HEK293 (cell line): ENCODE results near the gene CCNA2.

Experiments
- HOXA7 ChIP-seq: sonication (generic); formaldehyde crosslinking; IDR thresholded peaks from 2 replicates; pipeline ENCODE4 v1.8.1; 2022; ENCODE audit warnings: missing genetic modification reagents, borderline replicate concordance
- HOXD13 ChIP-seq: sonication (generic); formaldehyde crosslinking; IDR thresholded peaks from 2 replicates; pipeline ENCODE4 v1.8.0; 2022; ENCODE audit warnings: missing genetic modification reagents, borderline replicate concordance
- KLF10 ChIP-seq: fragments of 450-650 bp; IDR thresholded peaks from 2 replicates; pipeline ENCODE4 v1.5.1; 2018; ENCODE audit warnings: missing biosample characterization, mild to moderate bottlenecking, missing genetic modification characterization
- SP2 ChIP-seq: fragments of 450-650 bp; formaldehyde crosslinking; IDR thresholded peaks from 2 replicates; pipeline ENCODE4 v1.5.1; 2016; ENCODE audit warnings: missing biosample characterization, missing genetic modification characterization
- SP7 ChIP-seq: fragments of 450-650 bp; formaldehyde crosslinking; IDR thresholded peaks from 2 replicates; pipeline ENCODE4 v1.5.1; 2016; ENCODE audit warnings: missing biosample characterization, missing genetic modification characterization
- TRIM28 ChIP-seq: IDR thresholded peaks from 2 replicates; pipeline ENCODE4 v1.6.1; 2011; ENCODE audit warnings: low read length, control low read depth, borderline replicate concordance
- WT1 ChIP-seq: fragments of 450-650 bp; formaldehyde crosslinking; IDR thresholded peaks from 2 replicates; pipeline ENCODE4 v1.5.1; 2016; ENCODE audit warnings: missing biosample characterization, missing genetic modification characterization
- ZEB2 ChIP-seq: fragments of 450-650 bp; formaldehyde crosslinking; IDR thresholded peaks from 2 replicates; pipeline ENCODE4 v1.5.1; 2016; ENCODE audit warnings: missing biosample characterization, missing genetic modification characterization
- ZFP3 ChIP-seq: fragments of 450-650 bp; formaldehyde crosslinking; IDR thresholded peaks from 2 replicates; pipeline ENCODE4 v1.5.1; 2016; ENCODE audit warnings: low read depth, missing biosample characterization, missing genetic modification characterization
- ZNF114 ChIP-seq: fragments of 450-650 bp; formaldehyde crosslinking; IDR thresholded peaks from 2 replicates; pipeline ENCODE4 v1.5.0; 2017; ENCODE audit warnings: missing biosample characterization, missing genetic modification characterization
- ZNF175 ChIP-seq: fragments of 450-650 bp; formaldehyde crosslinking; IDR thresholded peaks from 2 replicates; pipeline ENCODE4 v1.5.1; 2016; ENCODE audit warnings: missing biosample characterization, missing genetic modification characterization
- ZNF2 ChIP-seq: fragments of 450-650 bp; formaldehyde crosslinking; IDR thresholded peaks from 2 replicates; pipeline ENCODE4 v1.5.1; 2016; ENCODE audit warnings: missing biosample characterization, missing genetic modification characterization
- ZNF23 ChIP-seq: fragments of 450-650 bp; formaldehyde crosslinking; IDR thresholded peaks from 2 replicates; pipeline ENCODE4 v1.5.1; 2016; ENCODE audit warnings: missing biosample characterization, missing genetic modification characterization, borderline replicate concordance
- ZNF24 ChIP-seq: fragments of 450-650 bp; formaldehyde crosslinking; IDR thresholded peaks from 2 replicates; pipeline ENCODE4 v1.5.1; 2016; ENCODE audit warnings: missing biosample characterization, missing genetic modification characterization
- ZNF341 ChIP-seq: fragments of 450-650 bp; formaldehyde crosslinking; IDR thresholded peaks from 2 replicates; pipeline ENCODE4; 2016; ENCODE audit warnings: low read depth, missing biosample characterization, missing genetic modification characterization
- ZNF350 ChIP-seq: fragments of 450-650 bp; formaldehyde crosslinking; IDR thresholded peaks from 2 replicates; pipeline ENCODE4 v1.5.0; 2017; ENCODE audit warnings: missing biosample characterization, mild to moderate bottlenecking, missing genetic modification characterization
- ZNF366 ChIP-seq: fragments of 450-650 bp; formaldehyde crosslinking; conservative IDR thresholded peaks from 2 replicates; pipeline ENCODE4 v1.5.1; 2016; ENCODE audit warnings: missing biosample characterization, missing genetic modification characterization
- ZNF37A ChIP-seq: fragments of 450-650 bp; IDR thresholded peaks from 2 replicates; pipeline ENCODE4 v1.5.1; 2018; ENCODE audit warnings: missing biosample characterization, missing genetic modification characterization
- ZNF423 ChIP-seq: fragments of 450-650 bp; formaldehyde crosslinking; IDR thresholded peaks from 2 replicates; pipeline ENCODE4 v1.5.1; 2016; ENCODE audit warnings: missing biosample characterization, missing genetic modification characterization
- ZNF501 ChIP-seq: fragments of 450-650 bp; formaldehyde crosslinking; IDR thresholded peaks from 2 replicates; pipeline ENCODE4 v1.5.1; 2016; ENCODE audit warnings: missing biosample characterization, missing genetic modification characterization
- ZNF555 ChIP-seq: fragments of 450-650 bp; formaldehyde crosslinking; conservative IDR thresholded peaks from 2 replicates; pipeline ENCODE4 v1.5.1; 2017; ENCODE audit warnings: missing biosample characterization, mild to moderate bottlenecking, missing genetic modification characterization, inconsistent platforms
- ZNF585B ChIP-seq: fragments of 450-650 bp; formaldehyde crosslinking; IDR thresholded peaks from 2 replicates; pipeline ENCODE4 v1.5.1; 2016; ENCODE audit warnings: missing biosample characterization, missing genetic modification characterization
- ZNF654 ChIP-seq: fragments of 450-650 bp; formaldehyde crosslinking; IDR thresholded peaks from 2 replicates; pipeline ENCODE4 v1.5.1; 2016; ENCODE audit warnings: low read depth, missing biosample characterization, missing genetic modification characterization
- ZNF677 ChIP-seq: fragments of 450-650 bp; IDR thresholded peaks from 2 replicates; pipeline ENCODE4 v1.5.0; 2018; ENCODE audit warnings: missing biosample characterization, mild to moderate bottlenecking, missing genetic modification characterization, moderate library complexity
- ZNF707 ChIP-seq: fragments of 450-650 bp; formaldehyde crosslinking; IDR thresholded peaks from 2 replicates; pipeline ENCODE4 v1.5.1; 2016; ENCODE audit warnings: missing biosample characterization, missing genetic modification characterization
- ZNF768 ChIP-seq: fragments of 450-650 bp; formaldehyde crosslinking; IDR thresholded peaks from 2 replicates; pipeline ENCODE4 v1.5.1; 2018; ENCODE audit warnings: missing biosample characterization, mild to moderate bottlenecking, missing genetic modification characterization
- ZNF777 ChIP-seq: fragments of 450-650 bp; formaldehyde crosslinking; IDR thresholded peaks from 2 replicates; pipeline ENCODE4 v1.5.1; 2017; ENCODE audit warnings: missing biosample characterization, missing genetic modification characterization, borderline replicate concordance
- ZSCAN16 ChIP-seq: fragments of 450-650 bp; formaldehyde crosslinking; IDR thresholded peaks from 2 replicates; pipeline ENCODE4 v1.5.1; 2016; ENCODE audit warnings: missing biosample characterization, missing genetic modification characterization
- TF ChIP-seq, protein P1 (sequence below): fragments of 450-650 bp; formaldehyde crosslinking; optimal IDR thresholded peaks from 2 replicates; pipeline ENCODE3; 2016; ENCODE audit warnings: missing biosample characterization, mild to moderate bottlenecking, missing genetic modification characterization
- TF ChIP-seq, protein P2 (sequence below): fragments of 450-650 bp; formaldehyde crosslinking; conservative IDR thresholded peaks from 2 replicates; pipeline ENCODE4 v1.5.1; 2016; ENCODE audit warnings: low read depth, missing biosample characterization, missing genetic modification characterization
- TF ChIP-seq, protein P3 (sequence below): fragments of 450-650 bp; formaldehyde crosslinking; IDR thresholded peaks from 2 replicates; pipeline ENCODE4 v1.5.1; 2016; ENCODE audit warnings: missing biosample characterization, missing genetic modification characterization
- TF ChIP-seq, protein P4 (sequence below): sonication (generic); formaldehyde crosslinking; IDR thresholded peaks from 2 replicates; pipeline ENCODE4 v1.8.1; 2022; ENCODE audit warnings: mild to moderate bottlenecking, moderate library complexity, missing genetic modification reagents

Gene CCNA2

DNA sequence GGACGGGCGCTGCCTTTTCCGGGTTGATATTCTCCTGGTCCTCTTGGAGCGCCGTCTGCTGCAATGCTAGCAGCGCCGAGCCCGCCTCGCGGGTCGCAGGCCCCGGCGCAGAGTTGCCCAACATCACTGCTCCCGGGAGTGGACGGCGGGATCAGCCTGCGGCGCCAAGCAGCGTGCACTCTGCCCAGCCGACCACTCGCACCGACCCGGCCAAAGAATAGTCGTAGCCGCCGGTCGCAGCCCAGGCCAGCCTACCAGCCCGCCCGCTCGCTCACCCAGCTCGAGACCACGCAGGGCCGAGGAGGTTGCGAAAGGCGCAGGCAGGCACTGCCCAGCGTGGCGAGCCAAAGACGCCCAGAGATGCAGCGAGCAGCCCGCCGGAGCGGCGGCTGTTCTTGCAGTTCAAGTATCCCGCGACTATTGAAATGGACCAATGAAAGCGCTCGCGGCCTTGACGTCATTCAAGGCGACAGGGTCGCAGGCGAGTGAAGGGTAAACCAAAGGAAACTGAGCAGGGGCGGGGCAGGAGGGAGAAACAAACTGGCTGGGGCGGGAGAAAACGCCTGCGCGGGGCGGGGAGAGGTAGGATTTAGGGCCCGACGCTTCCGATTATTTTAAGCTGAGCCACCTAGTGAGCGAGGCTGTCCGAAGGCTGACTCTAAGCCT lies at the start of gene CCNA2 (continued):
- TF ChIP-seq SP2 (peak; percentile 90), ZNF366 (peak; percentile 56; the same call in 1 of the 2 replicates), ZNF585B (tag by site-specific recombination) (no peak), HOXA7 (CRISPR knock-in tag) (no peak), ZNF37A (tag by site-specific recombination) (no peak), ZEB2 (tag by site-specific recombination) (no peak), ZNF654 (tag by site-specific recombination) (no peak), TRIM28 (0 out of 2 replicates have a peak, but pooled peaks have one; percentile 18), WT1 (tag by site-specific recombination) (no peak), ZNF341 (tag by site-specific recombination) (peak; percentile 97), ZNF2 (tag by site-specific recombination) (no peak; the same call in 1 of the 2 replicates), SP7 (tag by site-specific recombination) (no peak; the same call in 1 of the 2 replicates), ZNF23 (tag by site-specific recombination) (no peak), ZNF677 (tag by site-specific recombination) (no peak), ZFP3 (tag by site-specific recombination) (no peak), ZNF24 (tag by site-specific recombination) (peak; percentile 35; the same call in 1 of the 2 replicates), ZNF501 (peak; percentile 77; the same call in 1 of the 2 replicates), ZNF114 (tag by site-specific recombination) (no peak), ZNF555 (no peak), ZNF175 (tag by site-specific recombination) (no peak), ZNF777 (tag by site-specific recombination) (peak; percentile 81; the same call in 1 of the 2 replicates), HOXD13 (CRISPR knock-in tag) (no peak), KLF10 (no peak), ZNF707 (tag by site-specific recombination) (no peak), ZNF423 (tag by site-specific recombination) (no peak), ZNF768 (peak; percentile 65; the same call in 1 of the 2 replicates), ZNF350 (tag by site-specific recombination) (no peak), ZSCAN16 (tag by site-specific recombination) (no peak)
- TF ChIP-seq, protein P1, sequence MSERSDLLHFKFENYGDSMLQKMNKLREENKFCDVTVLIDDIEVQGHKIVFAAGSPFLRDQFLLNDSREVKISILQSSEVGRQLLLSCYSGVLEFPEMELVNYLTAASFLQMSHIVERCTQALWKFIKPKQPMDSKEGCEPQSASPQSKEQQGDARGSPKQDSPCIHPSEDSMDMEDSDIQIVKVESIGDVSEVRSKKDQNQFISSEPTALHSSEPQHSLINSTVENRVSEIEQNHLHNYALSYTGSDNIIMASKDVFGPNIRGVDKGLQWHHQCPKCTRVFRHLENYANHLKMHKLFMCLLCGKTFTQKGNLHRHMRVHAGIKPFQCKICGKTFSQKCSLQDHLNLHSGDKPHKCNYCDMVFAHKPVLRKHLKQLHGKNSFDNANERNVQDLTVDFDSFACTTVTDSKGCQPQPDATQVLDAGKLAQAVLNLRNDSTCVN (tag by site-specific recombination): peak; percentile 90
- TF ChIP-seq, protein P2, sequence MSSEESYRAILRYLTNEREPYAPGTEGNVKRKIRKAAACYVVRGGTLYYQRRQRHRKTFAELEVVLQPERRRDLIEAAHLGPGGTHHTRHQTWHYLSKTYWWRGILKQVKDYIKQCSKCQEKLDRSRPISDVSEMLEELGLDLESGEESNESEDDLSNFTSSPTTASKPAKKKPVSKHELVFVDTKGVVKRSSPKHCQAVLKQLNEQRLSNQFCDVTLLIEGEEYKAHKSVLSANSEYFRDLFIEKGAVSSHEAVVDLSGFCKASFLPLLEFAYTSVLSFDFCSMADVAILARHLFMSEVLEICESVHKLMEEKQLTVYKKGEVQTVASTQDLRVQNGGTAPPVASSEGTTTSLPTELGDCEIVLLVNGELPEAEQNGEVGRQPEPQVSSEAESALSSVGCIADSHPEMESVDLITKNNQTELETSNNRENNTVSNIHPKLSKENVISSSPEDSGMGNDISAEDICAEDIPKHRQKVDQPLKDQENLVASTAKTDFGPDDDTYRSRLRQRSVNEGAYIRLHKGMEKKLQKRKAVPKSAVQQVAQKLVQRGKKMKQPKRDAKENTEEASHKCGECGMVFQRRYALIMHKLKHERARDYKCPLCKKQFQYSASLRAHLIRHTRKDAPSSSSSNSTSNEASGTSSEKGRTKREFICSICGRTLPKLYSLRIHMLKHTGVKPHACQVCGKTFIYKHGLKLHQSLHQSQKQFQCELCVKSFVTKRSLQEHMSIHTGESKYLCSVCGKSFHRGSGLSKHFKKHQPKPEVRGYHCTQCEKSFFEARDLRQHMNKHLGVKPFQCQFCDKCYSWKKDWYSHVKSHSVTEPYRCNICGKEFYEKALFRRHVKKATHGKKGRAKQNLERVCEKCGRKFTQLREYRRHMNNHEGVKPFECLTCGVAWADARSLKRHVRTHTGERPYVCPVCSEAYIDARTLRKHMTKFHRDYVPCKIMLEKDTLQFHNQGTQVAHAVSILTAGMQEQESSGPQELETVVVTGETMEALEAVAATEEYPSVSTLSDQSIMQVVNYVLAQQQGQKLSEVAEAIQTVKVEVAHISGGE (tag by site-specific recombination): no peak
- TF ChIP-seq, protein P3, sequence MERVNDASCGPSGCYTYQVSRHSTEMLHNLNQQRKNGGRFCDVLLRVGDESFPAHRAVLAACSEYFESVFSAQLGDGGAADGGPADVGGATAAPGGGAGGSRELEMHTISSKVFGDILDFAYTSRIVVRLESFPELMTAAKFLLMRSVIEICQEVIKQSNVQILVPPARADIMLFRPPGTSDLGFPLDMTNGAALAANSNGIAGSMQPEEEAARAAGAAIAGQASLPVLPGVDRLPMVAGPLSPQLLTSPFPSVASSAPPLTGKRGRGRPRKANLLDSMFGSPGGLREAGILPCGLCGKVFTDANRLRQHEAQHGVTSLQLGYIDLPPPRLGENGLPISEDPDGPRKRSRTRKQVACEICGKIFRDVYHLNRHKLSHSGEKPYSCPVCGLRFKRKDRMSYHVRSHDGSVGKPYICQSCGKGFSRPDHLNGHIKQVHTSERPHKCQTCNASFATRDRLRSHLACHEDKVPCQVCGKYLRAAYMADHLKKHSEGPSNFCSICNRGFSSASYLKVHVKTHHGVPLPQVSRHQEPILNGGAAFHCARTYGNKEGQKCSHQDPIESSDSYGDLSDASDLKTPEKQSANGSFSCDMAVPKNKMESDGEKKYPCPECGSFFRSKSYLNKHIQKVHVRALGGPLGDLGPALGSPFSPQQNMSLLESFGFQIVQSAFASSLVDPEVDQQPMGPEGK (tag by site-specific recombination): peak; percentile 49
- TF ChIP-seq, protein P4, sequence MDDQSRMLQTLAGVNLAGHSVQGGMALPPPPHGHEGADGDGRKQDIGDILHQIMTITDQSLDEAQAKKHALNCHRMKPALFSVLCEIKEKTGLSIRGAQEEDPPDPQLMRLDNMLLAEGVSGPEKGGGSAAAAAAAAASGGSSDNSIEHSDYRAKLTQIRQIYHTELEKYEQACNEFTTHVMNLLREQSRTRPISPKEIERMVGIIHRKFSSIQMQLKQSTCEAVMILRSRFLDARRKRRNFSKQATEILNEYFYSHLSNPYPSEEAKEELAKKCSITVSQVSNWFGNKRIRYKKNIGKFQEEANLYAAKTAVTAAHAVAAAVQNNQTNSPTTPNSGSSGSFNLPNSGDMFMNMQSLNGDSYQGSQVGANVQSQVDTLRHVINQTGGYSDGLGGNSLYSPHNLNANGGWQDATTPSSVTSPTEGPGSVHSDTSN (CRISPR knock-in tag): peak; percentile 78
